GM19468 (cell line): Measurements from ENCODE around the gene EPHB4.
"Not testable (repeated sequence)": the region's sequence is repeated elsewhere in the genome, so short reads cannot be mapped to it uniquely, and the experiment has no call there.

Source experiments
- ATAC-seq: cut with Tn5 transposase; IDR thresholded peaks from one replicate; pipeline ENCODE4 v1.9.1; 2021; ENCODE audit warnings: mild to moderate bottlenecking, moderate library complexity, moderate number of reproducible peaks; ENCODE audit not compliant: unreplicated experiment; ENCODE audit errors: extremely low read depth

EPHB4 gene

DNA sequence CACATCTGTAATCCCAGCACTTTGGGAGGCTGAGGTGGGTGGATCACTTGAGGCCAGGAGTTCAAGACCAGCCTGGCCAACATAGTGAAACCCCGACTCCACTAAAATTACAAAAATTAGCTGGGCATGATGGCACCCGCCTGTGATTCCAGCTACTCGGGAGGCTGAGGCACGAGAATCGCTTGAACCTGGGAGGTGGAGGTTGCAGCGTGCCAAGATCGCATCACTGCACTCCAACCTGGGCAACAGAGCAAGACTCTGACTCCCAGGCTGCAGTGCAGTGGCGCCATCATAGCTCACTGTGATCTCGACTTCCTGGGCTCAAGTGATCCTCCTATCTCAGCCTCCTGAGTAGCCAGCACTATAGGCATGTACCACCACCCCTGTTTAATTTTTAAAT is 27.6 kb upstream of the EPHB4 start:
- not testable (repeated sequence) for ATAC-seq

DNA sequence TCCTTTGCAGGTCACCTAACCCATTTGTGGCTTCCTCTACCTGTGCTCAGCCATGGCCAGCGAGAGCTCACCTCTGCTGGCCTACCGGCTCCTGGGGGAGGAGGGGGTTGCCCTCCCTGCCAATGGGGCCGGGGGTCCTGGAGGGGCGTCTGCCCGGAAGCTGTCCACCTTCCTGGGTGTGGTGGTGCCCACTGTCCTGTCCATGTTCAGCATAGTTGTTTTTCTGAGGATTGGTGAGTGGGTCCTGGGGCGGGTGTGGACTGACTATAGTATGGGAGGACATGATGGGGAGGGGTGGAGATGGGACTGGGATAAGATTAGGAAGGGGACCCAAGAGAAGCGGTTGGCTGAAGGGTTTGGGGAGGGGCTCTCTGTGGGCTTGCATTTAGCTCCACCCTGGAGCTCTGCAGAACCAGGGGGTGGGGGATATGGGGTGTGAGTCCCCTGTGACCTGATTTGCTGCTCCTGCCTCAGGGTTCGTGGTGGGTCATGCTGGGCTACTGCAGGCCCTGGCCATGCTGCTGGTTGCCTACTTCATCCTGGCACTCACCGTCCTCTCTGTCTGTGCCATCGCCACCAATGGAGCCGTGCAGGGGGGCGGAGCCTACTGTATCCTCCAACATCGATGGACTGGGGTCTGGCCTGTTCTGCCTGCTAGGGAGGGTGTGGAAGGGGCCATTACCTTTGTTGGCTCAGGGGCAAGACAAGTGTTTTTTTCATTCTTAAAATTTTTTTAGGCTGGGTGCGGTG is 27.0 kb upstream of the EPHB4 start:
- ATAC-seq: no peak

DNA sequence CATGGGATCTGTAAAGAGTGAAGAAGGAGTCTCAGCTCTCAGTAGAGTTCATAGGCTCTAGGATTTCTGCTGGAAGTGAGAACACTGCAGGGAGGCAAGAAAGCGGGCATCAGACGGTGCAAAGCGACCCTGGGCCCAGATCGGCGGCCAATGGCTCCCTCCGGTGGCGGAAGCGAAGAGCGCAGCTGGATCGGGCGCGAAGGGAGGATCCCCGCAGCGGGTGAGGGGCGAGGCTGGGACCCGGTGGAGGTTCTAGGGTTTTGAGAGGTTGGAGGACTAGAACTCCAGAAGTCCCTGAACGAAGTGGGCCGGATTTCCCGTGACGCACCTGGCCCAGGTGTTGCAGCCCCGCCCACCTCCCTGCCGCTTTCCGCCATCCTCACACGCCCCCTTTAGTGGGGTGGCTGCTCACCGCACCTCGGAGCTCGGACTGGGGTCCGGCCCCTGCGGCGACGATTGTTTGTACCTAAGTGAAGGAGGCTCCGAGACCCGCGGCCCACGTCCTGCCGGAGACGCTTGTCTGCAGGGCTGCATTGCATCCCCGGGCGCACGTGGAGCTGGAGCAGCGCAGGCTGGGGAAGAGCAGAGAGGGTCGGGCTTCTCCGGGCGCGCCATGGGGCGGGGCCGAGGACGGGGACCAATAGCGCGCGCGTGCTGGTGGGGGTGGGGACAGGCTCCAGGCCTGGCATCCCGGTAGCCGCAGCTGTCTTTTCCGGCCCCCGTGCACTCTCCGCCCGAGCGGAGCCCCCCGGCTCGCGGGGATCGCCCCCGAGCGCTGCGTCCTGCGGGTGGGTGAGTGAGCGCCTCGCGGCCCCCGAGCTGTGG is 24.9 kb upstream of the EPHB4 start, which contains the start of gene SLC12A9:
SLC12A9 (plus strand) TSS at position 666 of the 825 bp plus-strand sequence. CDS start 1,485 bp downstream, outside the sequence.
- no peak for ATAC-seq

DNA sequence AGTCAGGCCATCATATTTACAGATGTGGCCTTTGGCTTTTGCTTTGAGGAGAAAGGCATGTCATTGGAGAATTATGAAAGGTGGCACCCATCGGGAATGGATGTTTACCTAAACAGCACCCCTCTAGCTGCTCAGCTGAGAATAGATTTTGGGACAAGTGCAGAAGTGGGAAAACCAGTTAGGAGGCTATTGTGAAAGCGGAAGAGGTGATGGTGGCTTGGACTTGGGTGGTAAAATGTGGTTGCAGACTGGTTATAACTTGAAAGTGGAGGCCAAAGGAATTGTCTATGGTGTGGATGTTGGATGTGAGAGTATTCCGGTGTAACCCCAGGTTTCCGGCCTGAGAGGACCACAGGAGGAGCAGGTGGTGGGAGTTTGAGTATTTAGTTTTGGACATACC is 20.0 kb upstream of the EPHB4 start:
- ATAC-seq: no peak

DNA sequence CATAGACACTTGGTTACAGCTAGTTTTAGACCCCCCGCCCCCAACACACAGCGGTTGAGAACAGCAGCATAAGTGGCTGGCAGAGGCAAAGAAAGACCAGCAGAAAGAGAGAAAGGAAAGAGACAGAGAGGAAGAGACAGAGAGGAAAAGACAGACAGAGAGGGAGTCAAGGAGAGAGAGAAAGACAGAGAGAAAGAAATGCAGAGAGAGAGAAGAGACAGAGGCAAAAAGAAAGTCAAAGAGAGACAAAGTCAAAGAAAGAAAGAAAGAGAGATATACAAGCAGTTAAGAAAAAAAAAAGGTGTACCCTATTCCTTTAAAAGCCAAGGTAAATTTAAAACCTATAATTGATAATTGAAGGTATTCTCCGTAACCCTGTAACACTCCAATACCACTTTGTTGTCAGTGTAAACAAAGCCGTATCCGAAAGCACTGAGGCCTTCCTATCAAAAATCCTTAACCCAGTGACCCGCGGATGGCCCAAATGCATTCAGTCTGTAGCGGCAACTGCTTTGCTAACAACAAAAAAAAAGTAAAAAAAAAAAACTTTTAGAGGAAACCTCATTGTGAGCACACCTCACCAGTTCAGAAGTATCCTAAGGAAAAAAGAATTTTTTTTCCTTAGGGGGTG is 13.3 kb upstream of the EPHB4 start:
- ATAC-seq: no peak

DNA sequence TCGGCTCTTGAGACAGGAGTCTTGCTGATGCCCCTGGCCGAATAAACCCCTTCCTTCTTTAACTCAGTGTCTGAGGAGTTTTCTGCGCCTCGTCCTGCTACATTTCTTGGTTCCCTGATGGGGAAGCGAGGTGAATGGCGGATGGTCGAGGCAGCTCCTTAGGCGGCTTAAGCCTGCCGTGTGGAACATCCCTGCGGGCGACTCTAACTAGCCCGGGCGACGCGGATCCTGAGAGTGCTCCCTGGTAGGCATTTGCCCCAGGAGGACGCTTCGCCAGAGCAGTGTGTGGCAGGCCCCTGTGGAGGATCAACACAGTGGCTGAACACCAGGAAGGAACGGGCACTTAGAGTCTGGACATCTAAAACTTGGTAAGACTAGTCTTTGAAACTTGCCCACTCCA is 12.0 kb upstream of the EPHB4 start:
- no peak for ATAC-seq

DNA sequence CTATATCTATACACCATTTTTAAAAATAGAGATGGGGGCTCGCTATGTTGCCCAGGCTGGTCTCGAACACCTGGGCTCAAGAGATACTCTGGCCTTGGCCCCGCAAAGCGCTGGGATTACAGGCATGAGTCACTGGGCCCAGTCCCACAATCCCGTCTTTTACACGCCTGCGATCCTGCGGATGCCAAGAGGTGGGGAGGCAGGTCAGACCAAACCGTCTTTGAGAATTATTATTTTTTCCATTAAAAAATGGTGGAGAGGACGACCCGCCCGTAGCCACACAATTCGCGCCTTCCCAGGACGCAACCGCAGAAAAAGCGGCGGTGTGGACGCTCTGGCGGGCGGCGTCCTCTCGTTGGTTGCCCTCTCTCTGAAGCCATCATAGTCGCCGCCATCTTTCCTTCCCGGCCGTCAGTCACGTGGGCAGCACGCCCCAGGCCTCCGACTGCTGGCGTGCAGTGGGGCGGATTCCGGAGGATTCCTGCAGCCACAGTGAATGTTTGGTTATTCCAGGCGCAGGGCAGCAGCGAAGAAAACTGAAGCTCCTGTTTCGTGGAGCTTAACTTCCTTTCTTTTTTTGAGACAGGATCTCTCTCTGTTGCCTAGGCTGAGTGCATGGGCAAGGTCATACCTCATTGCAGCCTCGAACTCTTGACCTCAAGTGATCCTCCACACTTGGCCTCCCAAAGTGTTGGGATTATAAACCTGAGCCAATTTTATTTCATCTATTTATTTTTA is 9.9 kb upstream of the EPHB4 start:
- peak; percentile 39 for ATAC-seq

DNA sequence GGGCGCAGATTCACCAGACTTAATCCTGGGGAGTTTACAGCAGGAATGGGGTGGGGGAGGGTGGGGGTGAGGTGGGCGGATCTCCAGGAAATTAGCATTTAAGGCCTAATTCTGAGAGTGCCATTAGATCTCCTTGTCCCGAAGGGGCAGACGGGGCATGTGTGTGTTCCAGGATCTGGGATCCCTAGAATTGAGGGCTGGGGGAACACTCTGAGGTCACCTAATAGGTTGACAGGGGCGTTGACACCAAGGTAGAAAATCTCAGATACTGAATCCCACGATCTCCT is 9.4 kb upstream of the EPHB4 start:
- no peak for ATAC-seq

DNA sequence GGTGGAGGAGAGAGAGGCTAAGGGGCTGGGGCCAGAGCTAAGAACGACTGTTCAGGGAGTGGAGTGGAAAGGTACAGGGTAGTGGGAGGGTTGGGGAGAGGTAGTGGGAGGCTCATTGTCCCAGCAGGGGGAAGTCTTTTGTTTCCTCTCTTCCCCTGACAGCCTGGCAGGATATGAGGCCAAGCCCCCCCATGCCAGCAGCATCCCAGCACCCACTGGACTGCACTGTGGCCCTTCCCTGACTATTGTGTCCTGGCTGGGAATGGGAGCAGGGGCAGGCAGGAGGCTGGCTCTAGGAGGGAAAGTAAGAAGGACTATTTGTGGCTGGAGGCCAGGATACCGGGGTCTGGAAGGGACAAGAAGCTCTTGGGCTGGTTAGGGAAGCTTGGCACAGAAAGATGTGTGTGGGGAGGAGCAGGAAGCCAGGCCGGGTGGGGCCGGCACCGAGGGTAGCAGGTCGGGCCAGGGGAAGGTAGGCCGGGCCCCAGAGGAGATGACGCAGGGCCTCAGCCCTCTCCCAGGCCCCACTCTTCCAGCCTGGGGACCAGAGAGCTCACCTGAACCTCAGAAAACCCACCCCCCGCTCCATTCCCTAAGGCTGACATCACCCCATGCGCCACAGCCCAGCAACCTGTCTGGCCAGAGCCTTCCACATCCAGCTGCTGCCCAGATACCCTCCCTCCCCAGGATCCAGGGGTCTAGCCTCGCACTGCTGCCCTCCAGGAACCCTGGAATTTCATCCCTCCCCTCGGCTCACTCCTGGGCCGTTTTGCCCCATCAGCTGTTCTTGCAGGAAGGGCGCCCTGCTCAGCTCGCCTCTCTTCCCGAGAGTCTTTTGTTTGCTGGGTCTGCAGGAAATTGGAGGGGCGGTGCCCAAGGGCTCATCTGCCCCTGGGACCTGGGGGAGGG is 8.8 kb upstream of the EPHB4 start:
- ATAC-seq: no peak

DNA sequence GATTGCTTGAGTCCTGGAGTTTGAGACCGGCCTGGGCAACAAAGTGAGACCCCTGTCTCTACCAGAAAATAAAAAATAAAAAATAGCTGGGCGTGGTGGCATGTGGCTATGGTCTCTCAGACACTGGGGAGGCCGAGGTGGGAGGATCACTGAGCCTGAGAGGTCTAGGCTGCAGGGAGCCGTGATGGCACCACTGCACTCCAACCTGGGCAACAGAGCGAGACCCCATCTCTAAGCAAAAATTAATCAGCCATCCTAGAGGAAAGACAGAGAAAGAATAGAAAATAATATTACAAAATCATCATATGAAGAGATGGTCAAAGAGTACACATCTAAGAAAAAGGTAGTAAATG is 4.9 kb upstream of the EPHB4 start:
- ATAC-seq: no peak

DNA sequence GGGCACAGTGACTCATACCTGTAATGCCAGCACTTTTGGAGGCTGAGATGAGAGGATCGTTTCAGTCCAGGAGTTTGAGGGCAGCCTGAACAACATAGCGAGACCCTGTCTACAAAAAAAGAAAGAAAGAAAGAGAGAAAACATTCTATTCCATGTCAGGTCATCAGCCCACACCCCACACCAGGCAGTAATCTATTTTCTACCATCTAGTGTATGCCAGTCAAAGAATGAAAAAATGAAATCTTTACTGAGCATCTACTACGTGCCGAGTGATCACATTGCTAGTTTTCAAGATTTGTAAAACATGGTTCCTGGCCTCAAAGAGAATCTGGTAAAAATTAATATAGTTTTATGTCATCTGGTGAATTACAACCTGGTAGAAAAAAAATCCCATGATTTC is 3.1 kb upstream of the EPHB4 start:
- no peak for ATAC-seq

DNA sequence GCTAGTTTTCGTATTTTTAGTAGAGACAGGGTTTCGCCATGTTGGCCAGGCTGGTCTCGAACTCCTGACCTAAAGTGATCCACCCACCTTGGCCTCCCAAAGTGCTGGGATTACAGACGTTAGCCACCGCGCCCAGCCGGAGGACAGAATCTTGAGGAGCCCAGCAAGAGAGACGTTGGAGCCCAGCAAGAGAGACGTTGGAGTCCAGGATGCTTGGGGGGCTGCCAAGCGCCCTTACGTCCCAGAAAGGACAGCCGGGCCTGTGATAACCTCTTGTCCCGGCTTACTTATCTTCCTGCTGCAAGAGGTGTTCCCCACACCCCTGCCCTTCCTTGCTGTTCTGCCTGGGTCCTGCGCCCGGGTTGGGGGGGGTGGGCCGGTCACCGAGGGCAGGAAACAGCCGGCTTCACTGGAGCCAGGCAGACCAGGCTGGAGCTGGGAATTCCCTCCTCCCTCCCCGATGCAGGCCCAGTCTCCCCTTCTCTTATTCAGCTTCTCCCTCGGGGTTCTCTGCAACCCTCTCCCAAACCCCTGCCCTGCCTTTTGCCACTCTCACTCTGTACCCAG is 1.9 kb upstream of the EPHB4 start:
- no peak for ATAC-seq

DNA sequence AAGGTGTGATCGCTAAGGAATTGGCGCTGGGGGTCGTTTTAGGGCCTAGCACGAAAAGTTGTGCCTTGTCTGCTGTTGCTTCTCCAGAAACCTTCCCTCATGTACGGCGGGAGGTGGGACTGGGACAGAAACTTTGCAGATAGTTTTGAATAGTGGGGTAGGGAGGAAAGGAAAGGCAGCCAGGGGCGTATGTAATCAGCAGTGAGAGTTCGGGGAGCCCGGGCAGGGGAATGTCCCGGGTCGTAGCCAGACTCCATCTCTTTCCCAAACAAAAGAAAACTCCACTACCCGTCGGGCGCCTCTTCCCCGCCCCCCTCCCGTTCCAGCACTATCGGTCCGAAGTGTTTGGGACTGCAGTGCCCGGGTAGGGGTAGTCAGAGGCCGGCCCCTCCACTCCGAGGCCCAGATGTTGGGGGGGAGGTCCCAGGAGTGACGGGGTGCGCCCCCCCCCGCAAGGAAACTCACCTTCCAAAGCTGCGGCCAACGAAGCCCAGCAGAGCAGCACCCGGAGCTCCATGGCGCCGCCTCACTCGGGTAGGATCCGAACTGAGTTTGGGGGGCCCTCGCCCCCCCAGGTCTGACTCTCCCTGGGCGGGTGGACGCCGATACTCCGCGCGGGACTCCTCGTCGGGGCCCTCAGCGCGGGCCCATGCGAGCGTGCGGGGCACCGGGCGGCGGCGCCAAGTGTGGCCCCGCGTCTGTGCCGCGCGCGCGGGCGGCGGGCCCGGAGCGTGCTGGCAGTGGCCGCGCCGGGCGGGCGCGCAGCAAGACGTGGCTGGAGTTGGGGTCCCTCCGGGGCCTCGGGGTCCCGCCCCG is 601 bp downstream of the EPHB4 start:
- no peak for ATAC-seq

DNA sequence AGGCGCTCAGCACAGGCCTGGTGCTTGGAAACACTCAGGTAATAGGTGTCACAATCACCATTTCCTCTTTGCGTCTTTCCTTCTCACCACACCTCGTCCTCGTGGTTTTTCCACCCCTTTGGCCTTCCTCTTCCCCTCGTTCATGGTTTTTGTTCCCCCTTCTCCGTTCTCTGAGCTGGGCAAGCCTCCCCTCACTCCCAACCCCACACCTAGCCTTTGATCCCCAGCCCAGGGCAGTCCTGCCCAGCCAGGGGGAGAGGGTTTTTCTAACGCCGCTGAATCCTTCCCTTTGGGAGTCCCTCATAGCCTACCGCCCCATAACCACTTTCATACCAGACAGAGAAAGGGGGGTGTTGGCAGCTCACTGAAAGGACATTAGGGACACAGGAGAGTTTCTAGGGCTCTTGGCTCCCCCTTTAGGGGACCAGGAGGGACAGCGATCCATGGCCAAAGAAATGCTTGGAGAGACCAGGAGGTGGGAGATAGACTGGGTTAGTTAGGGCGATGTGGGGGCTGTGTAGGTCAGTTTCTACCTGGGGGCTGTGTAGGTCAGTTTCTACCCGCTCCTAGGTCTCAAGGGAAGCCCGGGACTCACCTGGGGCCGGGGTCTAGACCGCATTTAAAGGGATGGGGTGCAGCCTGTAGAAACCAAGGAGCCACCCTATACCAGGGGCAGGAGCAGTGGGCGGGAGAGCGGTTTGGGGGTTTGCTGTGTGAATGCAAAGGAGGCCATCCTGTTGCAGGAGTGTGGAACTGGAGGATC is 1.4 kb downstream of the EPHB4 start:
- no peak for ATAC-seq

DNA sequence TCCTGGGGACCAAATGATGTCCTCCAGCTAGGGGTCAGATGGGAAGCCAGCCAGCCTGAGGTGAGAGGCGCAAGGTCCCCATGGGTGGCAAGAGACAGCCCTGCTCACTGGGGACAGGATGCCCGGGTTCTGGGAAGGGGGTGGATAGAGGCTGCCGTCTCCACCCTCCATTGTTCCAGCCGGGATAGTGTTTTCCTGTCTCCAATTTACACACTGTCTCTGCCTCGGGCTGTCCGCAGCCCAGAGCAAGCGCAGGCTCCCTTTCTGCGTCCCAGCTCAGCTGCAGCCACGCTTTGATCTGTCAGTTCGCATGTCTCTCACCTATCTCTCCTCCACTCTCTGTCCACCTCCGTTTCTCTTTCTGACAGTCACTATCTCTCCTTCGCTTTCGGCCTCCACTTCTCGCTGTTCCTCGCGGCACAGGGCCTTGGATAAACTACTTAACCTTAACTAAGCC is 2.1 kb downstream of the EPHB4 start:
- ATAC-seq: no peak

DNA sequence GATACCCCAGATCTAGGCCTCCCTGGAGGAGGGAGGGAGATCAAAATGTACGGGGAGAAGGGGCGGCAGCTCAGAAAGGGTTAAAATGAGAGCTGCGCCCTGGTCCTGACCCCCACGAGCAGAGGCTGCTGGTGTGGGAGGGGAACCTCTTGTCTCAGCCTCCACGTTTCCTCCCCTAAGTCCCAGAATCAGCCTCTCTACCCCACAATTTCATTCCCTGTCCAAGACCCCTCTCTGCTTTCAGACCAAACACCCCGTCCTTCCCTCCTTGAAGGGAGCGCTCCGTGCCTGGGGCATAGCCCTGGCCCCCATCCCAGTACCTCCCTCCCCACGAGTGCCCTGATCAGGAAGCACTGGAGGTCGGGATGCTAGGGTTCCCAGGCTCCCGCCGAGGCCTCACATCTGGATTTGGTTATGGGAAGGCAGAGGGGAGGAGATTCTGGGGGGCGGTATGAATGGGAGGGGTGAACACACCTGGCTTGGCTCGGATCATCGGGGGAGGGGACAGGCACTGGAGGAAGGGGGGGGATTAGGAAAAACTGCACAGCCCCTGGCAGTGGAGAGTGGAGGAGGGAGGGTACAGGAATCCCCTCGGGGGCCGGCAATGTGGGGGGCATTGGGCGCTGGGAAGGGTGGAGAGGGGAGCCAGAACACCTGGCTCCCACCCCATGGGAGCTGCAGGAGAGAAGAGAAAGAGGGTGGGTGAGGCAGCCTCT is 2.7 kb downstream of the EPHB4 start:
- ATAC-seq: no peak

DNA sequence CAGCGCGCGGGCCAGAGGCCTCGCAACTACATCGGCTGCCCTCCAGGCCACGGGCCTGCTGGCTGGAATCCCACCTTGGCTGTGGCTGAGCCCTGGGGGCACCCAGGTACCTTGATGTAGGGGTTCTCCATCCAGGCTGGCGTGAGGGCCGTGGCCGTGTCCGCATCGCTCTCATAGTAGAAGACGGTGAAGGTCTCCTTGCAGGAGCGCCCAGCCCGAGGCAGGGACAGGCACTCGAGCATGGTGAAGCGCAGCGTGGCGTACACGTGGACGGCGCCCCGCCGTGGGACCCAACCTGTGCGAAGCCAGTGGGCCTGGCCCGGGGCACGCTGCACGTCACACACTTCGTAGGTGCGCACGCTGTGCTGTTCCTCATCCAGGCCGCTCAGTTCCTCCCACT is 3.8 kb downstream of the EPHB4 start:
- no peak for ATAC-seq
